HL-60 (cell line): ENCODE data around the gene B9D2.

Experiments used
- DNase-seq, 2 experiments: peaks; one replicate each; pipeline ENCODE4 v3.0.0-alpha.2; 2010 to 2020; ENCODE audit warnings: low read depth in 1 of 2, low spot score in 1 of 2
- H3K27ac ChIP-seq: fragments of 250-450 bp; sonication (Bioruptor Pico); replicated peaks from 2 replicates; pipeline ENCODE4 v1.5.1; 2020; ENCODE audit warnings: mild to moderate bottlenecking, moderate library complexity
- H3K27me3 ChIP-seq: fragments of 250-450 bp; sonication (Bioruptor Pico); 2 replicates; pipeline ENCODE4 v1.5.1; 2021; ENCODE audit warnings: mild to moderate bottlenecking, moderate library complexity; ENCODE audit not compliant: insufficient read depth, poor library complexity, severe bottlenecking
- H3K4me3 ChIP-seq: replicated peaks from 2 replicates; pipeline ENCODE4 v1.5.1; 2011; ENCODE audit warnings: mild to moderate bottlenecking, control low read depth, low read length; ENCODE audit not compliant: insufficient read depth
- CTCF ChIP-seq: IDR thresholded peaks from one replicate; pipeline ENCODE4 v1.5.1; 2011; ENCODE audit warnings: low read length, control low read depth, inconsistent platforms; ENCODE audit not compliant: insufficient read depth
- GABPA ChIP-seq: IDR thresholded peaks from 2 replicates; pipeline ENCODE4 v1.6.1; 2012; ENCODE audit warnings: low read depth
- POLR2AphosphoS5 ChIP-seq: IDR thresholded peaks from 2 replicates; pipeline ENCODE4 v1.6.1; 2012; ENCODE audit warnings: low read depth
- REST ChIP-seq: IDR thresholded peaks from 2 replicates; pipeline ENCODE4 v1.6.1; 2012; ENCODE audit warnings: low read depth; ENCODE audit not compliant: insufficient replicate concordance
- SPI1 ChIP-seq: IDR thresholded peaks from 2 replicates; pipeline ENCODE4 v1.6.1; 2012; ENCODE audit warnings: low read depth, mild to moderate bottlenecking, borderline replicate concordance

Gene B9D2

GRCh38 chr19:41307954-41308449 is 55.9 kb downstream of the B9D2 start:
- Histone ChIP-seq H3K27ac (peak overlapping the region; percentile 64), H3K27me3 (no peaks in the 10 kb centered on the region), H3K4me3 (no peak overlapping the region)
- TF ChIP-seq SPI1 (no peak), POLR2AphosphoS5 (peak; percentile 4; the same call in 1 of the 2 replicates)
- DNase-seq = no peak

- TF ChIP-seq POLR2AphosphoS5 = no peak
- TF ChIP-seq SPI1 = no peak
- no peak for TF ChIP-seq CTCF
- TF ChIP-seq REST = no peak
- no peak for TF ChIP-seq GABPA
- no peak for DNase-seq
- no peaks in the 10 kb centered on the region for H3K27me3 ChIP-seq
- H3K4me3 ChIP-seq = no peak overlapping the region
- H3K27ac ChIP-seq = peak overlapping the region; percentile 64
Measured at GRCh38 chr19:41307090-41307875, 56.7 kb downstream of the B9D2 start.

- H3K27me3 ChIP-seq = no peaks in the 10 kb centered on the region
- H3K4me3 ChIP-seq = no peak overlapping the region
- peak overlapping the region; percentile 64 for H3K27ac ChIP-seq
- DNase-seq = no peak
- TF ChIP-seq CTCF = no peak
- TF ChIP-seq REST = peak; percentile 81
- no peak for TF ChIP-seq GABPA
- TF ChIP-seq POLR2AphosphoS5 = no peak
- TF ChIP-seq SPI1 = no peak
Measured at GRCh38 chr19:41305927-41306793, 57.8 kb downstream of the B9D2 start.
